ENCODE measurements around the gene ZNF567. TPM values are rescaled to one million over a fixed set of nuclear protein-coding genes. Genes with fewer than 3 reads are reported as not detected.

The ZNF567 gene
- total and polyA plus RNA-seq, 2 of the 8 experiments (the other 6 are each of a cell fraction or from before 2014, with no cell fraction given): 6.5 to 10.5 TPM

GRCh38 chr19:36687214-36688056 is at the start of gene ZNF567 (continued):
- TF ChIP-seq SIX5 (IDR thresholded peaks at IDR 0.05; ENCODE audit: low read depth, low read length) (peak; percentile 65), POLR2AphosphoS5 (IDR thresholded peaks at IDR 0.05; ENCODE audit: low read depth, low read length) (peak; percentile 91)

Measured in H1 (cell line).